Activated T-cell treated with anti-CD3 and anti-CD28 coated beads for 4 hours (primary cell): ENCODE results near the gene DYNC1H1.
"Not testable (repeated sequence)": the region's sequence is repeated elsewhere in the genome, so short reads cannot be mapped to it uniquely, and the experiment has no call there.

Source experiments
- DNase-seq: peaks from one replicate; pipeline ENCODE4 v3.0.0-alpha.2; 2020

Gene DYNC1H1

GRCh38 chr14:101965770-101966722 lies 1.7 kb downstream of the DYNC1H1 start:
- DNase-seq: no peak

- no peak for DNase-seq
These were observed 2.4 kb downstream of the DYNC1H1 start for GRCh38 chr14:101966742-101967141.

- no peak for DNase-seq
These were observed 3.8 kb downstream of the DYNC1H1 start for GRCh38 chr14:101968186-101968585.

DNA sequence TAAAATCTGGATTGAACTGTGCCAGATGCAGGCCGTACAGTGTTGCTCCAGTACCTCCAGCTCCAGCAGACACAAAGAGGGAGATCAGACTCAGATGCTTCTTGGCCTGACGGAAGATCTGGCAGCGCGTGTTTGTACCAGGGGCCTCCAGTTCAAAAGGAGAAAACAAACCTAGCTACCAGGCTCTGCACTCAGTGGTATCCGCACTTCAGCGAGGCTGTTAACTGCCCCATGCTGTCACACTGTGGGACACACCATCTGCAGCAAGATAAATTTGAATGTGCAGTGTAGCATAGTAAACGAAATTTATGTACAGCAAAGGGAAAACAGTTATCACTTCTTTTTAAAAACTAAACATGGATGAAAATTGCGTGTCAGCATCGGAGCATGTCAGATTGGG lies 5.1 kb downstream of the DYNC1H1 start:
- DNase-seq: no peak

DNA sequence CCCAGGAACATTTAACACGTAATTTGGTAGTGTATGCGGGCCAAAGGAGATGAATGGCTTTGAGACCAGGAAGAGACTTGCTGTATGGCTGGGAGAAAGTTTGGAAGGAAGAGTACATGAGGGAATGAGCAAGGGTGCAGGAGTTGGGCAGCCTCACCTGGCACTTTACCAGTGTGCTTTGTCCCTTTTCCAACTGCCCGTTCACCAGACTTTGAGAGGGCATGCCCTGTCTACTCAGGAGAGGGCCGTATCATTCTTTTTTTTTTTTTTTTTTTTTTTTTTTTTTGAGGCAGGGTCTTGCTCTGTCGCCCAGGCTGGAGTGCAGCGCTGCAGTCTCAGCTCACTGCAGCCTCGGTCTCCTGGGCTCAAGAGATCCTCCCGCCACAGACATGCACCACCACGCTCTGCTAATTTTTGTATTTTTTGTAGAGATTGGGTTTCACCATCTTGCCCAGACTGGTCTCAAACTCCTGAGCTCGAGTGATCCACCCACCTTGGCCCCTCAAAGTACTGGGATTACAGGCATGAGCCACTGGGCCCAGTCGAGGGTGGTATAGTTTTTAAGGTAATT lies 6.5 kb downstream of the DYNC1H1 start:
- no peak for DNase-seq

DNA sequence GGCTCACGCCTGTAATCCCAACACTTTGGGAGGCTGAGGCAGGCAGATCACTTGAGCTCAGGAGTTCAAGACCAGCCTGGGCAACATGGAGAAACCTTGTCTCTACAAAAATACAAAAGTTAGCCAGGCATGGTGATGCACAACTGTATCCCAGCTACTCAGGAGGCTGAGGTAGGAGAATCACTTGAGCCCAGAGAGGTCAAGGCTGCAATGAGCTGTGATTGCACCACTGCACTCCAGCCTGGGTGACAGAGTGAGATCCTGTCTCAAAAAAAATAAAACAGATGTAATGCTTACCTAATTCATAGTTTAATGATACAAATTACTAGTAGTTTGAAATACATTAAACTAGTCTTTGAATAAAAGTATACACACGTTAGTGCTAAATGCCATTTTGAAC lies 7.1 kb downstream of the DYNC1H1 start:
- DNase-seq: not testable (repeated sequence)

GRCh38 chr14:101972126-101972866 lies 7.9 kb downstream of the DYNC1H1 start:
- no peak for DNase-seq

DNA sequence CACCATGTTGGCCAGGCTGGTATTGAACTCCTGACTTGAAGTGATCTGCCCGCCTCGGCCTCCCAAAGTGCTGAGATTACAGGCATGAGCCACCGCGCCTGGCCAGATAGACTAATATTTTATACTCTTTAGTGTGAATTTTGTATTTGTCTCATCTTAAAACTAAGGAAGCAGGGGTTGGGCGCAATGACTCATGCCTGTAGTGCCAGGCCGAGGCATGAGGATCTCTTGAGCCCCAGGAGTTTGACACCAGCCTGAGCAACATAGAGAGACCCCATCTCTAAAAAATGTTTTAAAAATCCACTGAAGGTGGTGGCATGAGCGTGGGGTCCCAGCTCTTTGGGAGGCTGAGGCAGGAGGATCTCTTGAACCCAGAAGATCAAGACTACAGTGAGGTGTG lies 9.0 kb downstream of the DYNC1H1 start:
- no peak for DNase-seq

DNA sequence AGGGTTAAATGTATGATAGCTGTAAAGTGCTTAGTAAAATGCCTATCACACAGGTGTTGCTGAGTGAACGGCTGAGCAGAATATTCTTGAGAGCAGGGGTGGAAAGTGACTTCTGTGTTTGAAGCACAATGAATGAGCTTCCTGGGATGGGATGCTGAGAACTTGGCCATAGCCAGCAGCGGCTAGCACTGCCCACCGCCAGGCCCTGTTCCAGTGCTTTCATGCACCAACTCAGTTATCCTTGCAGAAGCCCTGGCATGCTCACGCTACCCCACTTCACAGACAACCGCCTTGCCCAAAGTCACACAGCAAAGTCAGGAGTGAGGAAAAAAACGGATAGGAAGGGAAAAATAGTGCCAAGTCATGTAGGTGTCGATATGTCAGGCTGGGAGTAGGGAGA lies 10.9 kb downstream of the DYNC1H1 start:
- no peak for DNase-seq

DNA sequence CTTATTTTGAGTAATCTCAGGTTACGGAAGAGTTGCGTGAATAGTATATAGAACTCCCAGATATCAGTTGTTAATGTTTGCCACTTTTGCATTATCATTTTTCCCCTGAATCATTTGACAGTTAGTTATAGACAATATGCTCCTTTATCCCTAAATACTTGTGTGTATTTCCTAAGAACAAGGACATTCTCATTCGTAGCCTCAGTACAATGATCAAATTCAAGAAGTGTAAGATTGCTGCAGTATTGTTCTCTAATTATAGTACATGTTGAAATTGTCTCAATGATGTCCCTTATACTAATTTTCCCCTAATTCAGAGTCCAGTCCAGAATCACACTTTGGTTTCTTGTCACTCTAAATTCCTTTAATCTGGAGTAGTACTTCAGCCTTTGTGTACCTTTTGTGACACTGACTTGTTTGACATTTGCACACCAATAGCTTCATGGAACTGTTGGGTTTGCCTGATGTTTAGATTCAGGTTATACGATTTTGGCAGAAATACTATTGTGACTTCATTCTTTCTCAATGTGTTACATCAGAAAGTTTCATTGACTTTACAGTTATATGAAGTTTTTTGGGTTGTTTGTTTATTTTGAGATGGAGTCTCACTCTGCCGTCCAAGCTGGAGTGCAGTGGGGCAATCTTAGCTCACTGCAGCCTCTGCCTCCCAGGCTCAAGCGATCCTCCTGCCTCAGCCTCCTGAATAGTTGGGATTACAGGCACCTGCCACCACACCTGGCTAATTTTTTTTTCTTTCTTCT lies 13.1 kb downstream of the DYNC1H1 start:
- no peak for DNase-seq

- DNase-seq: no peak
These were observed 15.3 kb downstream of the DYNC1H1 start for GRCh38 chr14:101979666-101980065.

DNA sequence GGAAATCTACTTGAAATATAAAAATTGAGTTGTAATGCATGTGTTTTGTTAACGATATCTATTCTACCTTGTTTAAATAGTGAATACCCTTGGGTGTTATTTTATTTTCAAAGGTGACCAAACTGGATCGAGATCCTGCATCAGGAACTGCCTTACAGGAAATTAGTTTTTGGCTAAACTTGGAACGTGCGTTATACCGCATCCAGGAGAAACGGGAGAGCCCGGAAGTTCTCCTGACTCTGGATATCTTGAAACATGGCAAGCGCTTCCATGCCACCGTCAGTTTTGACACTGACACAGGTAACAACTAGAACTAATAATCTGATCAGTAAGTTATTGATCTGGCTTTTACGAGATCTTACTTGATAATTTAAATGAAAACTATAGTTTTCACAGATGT lies 15.9 kb downstream of the DYNC1H1 start:
- no peak for DNase-seq

DNA sequence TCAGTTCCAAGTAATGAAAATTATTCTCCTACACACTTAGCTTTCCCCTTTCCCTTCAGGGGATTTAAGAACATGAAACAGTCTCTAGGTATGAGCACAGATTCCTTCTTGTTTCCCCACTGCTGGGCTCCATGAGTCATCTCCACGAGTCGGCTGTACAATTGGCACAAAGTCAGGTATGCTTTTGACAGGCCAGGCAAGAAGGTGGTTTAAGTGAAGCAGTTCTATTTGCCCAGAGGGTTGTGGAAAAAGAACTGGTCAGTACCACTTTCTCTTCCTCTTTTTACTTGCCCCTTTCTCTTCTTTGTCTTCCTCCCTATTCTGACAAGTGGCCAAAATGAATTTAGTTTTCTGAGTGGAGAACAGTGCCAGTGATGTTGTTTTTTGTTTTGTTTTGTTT lies 16.3 kb downstream of the DYNC1H1 start:
- no peak for DNase-seq

DNA sequence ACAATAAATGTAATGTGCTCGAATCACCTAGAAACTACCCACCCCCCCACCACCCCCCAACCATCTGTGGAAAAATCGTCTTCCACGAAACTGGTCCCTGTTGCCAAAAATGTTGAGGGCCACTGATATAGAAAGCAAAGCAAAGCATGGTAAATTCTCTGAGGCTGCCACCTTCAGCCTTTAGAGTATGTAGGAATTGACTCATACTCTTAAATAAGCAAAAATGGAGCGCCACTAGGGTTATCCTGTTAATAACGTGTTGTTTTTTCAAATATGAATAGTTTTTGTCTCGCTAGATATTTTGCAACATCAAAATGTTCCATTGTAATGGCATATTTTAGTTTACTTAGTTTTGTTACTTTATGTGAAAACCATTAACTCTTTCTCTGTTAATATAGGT lies 18.2 kb downstream of the DYNC1H1 start:
- DNase-seq: no peak

DNA sequence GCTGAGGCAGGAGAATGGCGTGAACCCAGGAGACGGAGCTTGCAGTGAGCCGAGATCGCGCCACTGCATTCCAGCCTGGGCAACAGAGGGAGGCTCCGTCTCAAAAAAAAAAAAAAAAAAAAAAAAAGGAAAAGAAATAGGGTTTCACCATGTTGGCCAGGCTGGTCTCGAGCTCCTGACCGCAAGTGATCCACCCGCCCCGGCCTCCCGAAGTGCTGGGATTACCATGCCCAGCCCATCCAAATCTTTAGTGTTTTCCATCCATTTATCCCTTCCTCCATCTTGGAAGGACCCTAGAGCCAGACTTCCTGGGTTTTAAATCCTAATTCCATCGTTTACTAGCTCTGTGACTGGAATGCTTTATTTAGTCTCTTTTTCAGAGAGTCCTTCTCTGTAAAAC lies 20.5 kb downstream of the DYNC1H1 start:
- DNase-seq: not testable (repeated sequence)

DNA sequence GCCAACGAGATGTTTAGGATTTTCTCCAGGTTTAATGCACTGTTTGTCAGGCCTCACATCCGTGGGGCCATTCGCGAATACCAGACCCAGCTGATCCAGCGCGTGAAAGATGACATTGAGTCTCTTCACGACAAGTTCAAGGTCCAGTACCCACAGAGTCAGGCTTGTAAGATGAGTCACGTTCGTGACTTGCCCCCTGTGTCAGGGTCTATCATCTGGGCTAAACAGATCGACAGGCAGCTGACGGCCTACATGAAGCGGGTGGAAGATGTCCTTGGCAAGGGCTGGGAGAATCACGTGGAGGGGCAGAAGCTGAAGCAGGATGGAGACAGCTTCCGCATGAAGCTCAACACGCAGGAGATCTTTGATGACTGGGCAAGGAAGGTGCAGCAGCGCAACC lies 21.6 kb downstream of the DYNC1H1 start:
- no peak for DNase-seq

DNA sequence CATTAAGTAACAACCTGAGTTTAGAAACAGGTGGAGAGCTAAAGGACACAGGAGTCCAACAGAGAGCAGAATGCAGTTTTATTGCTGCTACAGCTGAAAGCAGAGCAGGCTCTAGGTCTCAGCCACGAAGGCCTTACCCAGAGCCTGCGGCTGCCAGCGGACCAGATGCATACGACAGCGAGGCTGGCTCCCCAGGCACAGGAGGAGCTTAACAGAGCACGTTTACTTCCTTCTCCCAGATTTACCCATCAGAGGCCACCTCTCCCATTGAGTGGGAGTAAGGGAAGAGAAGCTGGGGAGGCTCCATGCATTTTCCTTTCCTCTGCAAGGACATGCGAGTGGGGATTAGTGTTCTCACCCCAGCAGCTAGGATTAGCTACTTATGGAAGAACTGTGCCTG lies 22.6 kb downstream of the DYNC1H1 start:
- DNase-seq: no peak

DNA sequence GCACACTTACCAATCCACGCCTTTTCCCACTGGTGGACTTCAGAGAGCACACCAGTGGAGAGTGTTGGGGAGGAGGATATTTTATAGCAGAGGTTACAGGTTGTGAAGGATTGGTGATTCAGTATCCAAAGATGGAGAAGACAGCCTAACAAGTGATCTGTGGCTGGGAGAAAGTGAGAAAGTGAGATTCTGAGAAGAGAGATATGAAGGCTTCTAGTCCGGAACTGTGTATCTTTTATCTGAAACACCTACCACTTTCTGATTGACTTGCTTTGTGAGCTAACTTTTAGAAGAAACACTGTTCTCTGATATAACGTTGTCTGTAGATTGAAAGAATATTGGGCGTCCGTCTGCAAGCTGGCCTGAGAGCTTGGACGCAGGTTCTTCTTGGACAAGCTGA lies 24.0 kb downstream of the DYNC1H1 start:
- DNase-seq: no peak

GRCh38 chr14:101991352-101991751 lies 27.0 kb downstream of the DYNC1H1 start:
- no peak for DNase-seq

DNA sequence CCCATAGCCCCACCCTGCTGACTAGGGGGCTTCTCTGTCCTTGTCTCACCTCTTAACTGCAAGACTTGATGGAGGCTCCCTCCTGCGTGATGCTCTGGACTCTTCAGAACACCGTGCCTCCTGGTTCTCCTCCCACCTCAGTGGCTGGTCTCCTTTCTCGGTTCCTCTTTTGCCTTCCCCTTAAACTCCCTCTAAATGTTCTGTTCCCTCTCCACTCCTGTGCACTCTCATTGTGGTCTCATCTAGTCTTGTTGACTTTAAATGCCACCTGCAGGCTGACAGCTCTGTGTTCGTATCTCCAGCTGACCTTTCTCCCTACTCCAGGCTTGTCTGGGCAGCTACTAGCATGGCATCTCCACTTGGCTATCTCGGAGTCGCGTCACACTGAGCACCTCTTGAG lies 28.3 kb downstream of the DYNC1H1 start:
- DNase-seq: no peak

DNA sequence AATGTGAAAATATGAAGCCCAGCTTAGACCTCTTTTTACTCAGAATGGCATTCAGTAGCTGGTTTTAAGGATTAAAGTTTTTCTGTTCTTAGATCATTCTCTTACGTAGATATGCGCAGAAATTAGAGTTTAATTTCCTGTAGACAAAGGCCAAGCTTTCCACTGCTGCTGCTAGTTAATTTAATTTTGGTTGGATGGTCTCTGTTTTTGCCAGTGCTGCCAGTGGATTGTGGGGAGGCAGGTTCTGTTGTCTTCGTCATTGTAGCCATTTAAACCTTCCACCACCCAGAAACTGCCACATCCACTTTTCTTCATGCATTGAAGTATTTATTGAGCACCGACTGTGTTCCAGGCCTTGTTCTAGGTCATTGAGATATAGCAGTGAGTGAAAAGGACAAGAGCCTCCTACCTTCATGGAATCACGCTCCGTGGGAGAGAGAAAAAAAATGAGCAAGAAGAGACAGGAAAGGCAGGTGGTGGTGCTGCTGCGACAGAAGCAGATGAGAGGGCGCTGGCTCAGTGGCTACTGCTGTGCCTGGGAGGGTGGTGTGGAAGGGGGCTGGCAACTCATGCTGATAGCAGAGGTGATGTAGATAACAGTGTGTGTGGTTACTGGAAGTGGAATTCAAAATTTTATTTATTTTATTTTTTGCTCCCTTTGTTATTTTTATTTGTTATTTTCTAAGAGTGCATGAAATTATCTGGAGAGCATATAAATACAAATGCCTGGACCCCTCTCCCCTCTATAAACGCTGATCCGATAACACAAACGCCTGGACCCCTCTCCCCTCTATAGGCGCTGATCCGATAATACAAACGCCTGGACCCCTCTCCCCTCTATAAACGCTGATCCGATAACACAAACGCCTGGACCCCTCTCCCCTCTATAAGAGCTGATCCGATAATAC lies 33.3 kb downstream of the DYNC1H1 start:
- no peak for DNase-seq

DNA sequence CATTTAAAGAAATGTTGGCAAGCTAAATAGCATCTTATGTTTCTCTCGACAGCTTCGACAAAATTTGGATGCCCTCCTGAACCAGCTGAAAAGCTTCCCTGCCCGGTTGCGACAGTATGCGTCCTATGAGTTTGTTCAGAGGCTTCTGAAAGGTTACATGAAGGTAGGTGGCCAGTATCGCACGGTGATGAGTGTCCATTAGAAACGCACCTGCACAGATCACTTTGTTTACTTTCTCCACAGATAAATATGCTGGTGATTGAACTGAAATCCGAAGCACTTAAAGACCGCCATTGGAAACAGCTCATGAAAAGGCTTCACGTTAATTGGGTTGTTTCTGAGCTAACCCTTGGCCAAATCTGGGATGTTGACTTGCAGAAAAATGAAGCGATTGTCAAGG lies 36.5 kb downstream of the DYNC1H1 start:
- DNase-seq: no peak
